ENCODE measurements around the gene TMEM132C. TPM values are rescaled to one million over a fixed set of nuclear protein-coding genes. Genes with fewer than 3 reads are reported as not detected.

TMEM132C gene
- total and polyA plus RNA-seq, 2 of the 4 experiments (the other 2 are of a cell fraction): not detected

DNA sequence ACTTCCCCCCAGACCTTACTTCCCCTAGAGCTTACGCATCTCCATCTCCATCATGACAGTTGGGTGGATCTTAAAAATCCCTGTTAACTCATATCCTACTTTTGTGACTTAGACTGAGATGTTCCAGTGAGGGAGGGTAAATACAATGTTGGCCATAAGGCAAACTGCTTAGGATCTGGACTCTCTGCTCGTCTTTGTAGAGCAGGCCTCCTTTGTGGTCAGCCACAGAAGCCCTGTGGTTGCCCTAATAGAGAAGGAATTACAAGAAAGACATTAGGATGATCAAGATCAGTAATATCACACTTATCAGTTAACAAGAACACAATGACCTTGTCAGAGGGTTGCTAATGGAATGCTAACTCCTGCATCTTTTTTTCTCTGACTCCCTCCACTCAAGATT lies 52.0 kb downstream of the TMEM132C start:
- no peaks in the 10 kb centered on the region for H3K4me1 ChIP-seq (ENCODE audit: control insufficient read depth, insufficient read depth, low read length)
- in situ Hi-C loops (cut with MboI; ENCODE audit: low sequenced_read_pairs) (no loop called here), dilution Hi-C loops (cut with HindIII; ENCODE audit: low sequenced_read_pairs, unreplicated experiment) (no loop called here), intact Hi-C loops (cut with micrococcal nuclease) (no loop called here)
- H2AFZ ChIP-seq (replicated peaks; ENCODE audit: low read length, poor library complexity): no peak overlapping the region
- H3K23ac ChIP-seq (ENCODE audit: low read depth, low read length): no peak overlapping the region
- no peak overlapping the region for H3K56ac ChIP-seq (ENCODE audit: extremely low read depth, insufficient read depth, low read length)
- no peak overlapping the region for H2AK5ac ChIP-seq (ENCODE audit: low read depth, low read length)
- no peak overlapping the region for H3K4me3 ChIP-seq (ENCODE audit: insufficient read depth, low read depth, low read length)
- no peak overlapping the region for H2BK5ac ChIP-seq (ENCODE audit: low read depth, low read length, poor library complexity, severe bottlenecking)
- no peak overlapping the region for H3K4ac ChIP-seq (ENCODE audit: low read depth, low read length)
- DNase-seq (no peak), ATAC-seq (ENCODE audit: low read depth) (no peak)
- H4K91ac ChIP-seq (ENCODE audit: insufficient read depth, low read depth, low read length): no peak overlapping the region
- H3K9me3 ChIP-seq (ENCODE audit: control insufficient read depth, insufficient read depth, low read length): peaks cover 26% of the 10 kb centered on the region
- POLR2A ChIA-PET (ENCODE audit: unreplicated experiment): no interaction called here
- H3K9ac ChIP-seq (ENCODE audit: low read depth, low read length): no peak overlapping the region
- H3K36me3 ChIP-seq (ENCODE audit: control insufficient read depth, insufficient read depth, low read length): no peaks in the 10 kb centered on the region
- H3K79me1 ChIP-seq (ENCODE audit: low read depth in 1 of 2, low read length in 2 of 2): no peaks in the 10 kb centered on the region
- TF ChIP-seq ELK1 (IDR thresholded peaks at IDR 0.05; ENCODE audit: borderline replicate concordance, low read depth, low read length): no peak
- TF ChIP-seq RAD21 (IDR thresholded peaks at IDR 0.05; ENCODE audit: low read length): no peak
- no peak for TF ChIP-seq RFX5 (IDR thresholded peaks at IDR 0.05; ENCODE audit: low read depth, low read length)
- no peak for TF ChIP-seq MAZ (IDR thresholded peaks at IDR 0.05; ENCODE audit: borderline replicate concordance, low read depth, low read length)
- TF ChIP-seq, protein P1, sequence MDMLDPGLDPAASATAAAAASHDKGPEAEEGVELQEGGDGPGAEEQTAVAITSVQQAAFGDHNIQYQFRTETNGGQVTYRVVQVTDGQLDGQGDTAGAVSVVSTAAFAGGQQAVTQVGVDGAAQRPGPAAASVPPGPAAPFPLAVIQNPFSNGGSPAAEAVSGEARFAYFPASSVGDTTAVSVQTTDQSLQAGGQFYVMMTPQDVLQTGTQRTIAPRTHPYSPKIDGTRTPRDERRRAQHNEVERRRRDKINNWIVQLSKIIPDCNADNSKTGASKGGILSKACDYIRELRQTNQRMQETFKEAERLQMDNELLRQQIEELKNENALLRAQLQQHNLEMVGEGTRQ (IDR thresholded peaks at IDR 0.05; ENCODE audit: low read depth, low read length): no peak
- no peak for TF ChIP-seq MXI1 (IDR thresholded peaks at IDR 0.05; ENCODE audit: borderline replicate concordance, low read depth, low read length)
- no peak for TF ChIP-seq POLR2A (IDR thresholded peaks at IDR 0.05; ENCODE audit: low read depth, low read length)
- TF ChIP-seq SMC3 (IDR thresholded peaks at IDR 0.05; ENCODE audit: low read depth, low read length): no peak
- TF ChIP-seq BHLHE40 (IDR thresholded peaks at IDR 0.05; ENCODE audit: low read depth, low read length): no peak
- TF ChIP-seq NFE2L2 (IDR thresholded peaks at IDR 0.05; ENCODE audit: low read depth, low read length): no peak
- no peak for TF ChIP-seq CEBPB (IDR thresholded peaks at IDR 0.05; ENCODE audit: low read depth, low read length)
- no peak for TF ChIP-seq CHD1 (IDR thresholded peaks at IDR 0.05; ENCODE audit: low read depth, low read length)
- no peak for TF ChIP-seq FOS (IDR thresholded peaks at IDR 0.05; ENCODE audit: low read depth, low read length)
- no peak for TF ChIP-seq MAFK (IDR thresholded peaks at IDR 0.05; ENCODE audit: low read depth, low read length)
- TF ChIP-seq, protein P2, sequence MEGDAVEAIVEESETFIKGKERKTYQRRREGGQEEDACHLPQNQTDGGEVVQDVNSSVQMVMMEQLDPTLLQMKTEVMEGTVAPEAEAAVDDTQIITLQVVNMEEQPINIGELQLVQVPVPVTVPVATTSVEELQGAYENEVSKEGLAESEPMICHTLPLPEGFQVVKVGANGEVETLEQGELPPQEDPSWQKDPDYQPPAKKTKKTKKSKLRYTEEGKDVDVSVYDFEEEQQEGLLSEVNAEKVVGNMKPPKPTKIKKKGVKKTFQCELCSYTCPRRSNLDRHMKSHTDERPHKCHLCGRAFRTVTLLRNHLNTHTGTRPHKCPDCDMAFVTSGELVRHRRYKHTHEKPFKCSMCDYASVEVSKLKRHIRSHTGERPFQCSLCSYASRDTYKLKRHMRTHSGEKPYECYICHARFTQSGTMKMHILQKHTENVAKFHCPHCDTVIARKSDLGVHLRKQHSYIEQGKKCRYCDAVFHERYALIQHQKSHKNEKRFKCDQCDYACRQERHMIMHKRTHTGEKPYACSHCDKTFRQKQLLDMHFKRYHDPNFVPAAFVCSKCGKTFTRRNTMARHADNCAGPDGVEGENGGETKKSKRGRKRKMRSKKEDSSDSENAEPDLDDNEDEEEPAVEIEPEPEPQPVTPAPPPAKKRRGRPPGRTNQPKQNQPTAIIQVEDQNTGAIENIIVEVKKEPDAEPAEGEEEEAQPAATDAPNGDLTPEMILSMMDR (conservative IDR thresholded peaks at IDR 0.05; ENCODE audit: low read depth, low read length): no peak
- TF ChIP-seq RCOR1 (IDR thresholded peaks at IDR 0.05; ENCODE audit: insufficient replicate concordance, low read length): no peak
- BruUV-seq (replicated peaks): no TSS peak
- H3K9me1 ChIP-seq (ENCODE audit: insufficient read depth, low read length): no peaks in the 10 kb centered on the region
- H3K18ac ChIP-seq (ENCODE audit: low read depth, low read length): no peak overlapping the region
- no peak overlapping the region for H2BK15ac ChIP-seq (ENCODE audit: low read depth, low read length)
- H3K14ac ChIP-seq (replicated peaks; ENCODE audit: low read depth, low read length): no peak overlapping the region
- H2BK120ac ChIP-seq (ENCODE audit: low read depth, low read length): no peak overlapping the region
- H4K8ac ChIP-seq (ENCODE audit: low read depth in 2 of 2, low read length in 2 of 2): no peak overlapping the region
- H3K27ac ChIP-seq (ENCODE audit: insufficient read depth, low read length): no peak overlapping the region
- CTCF ChIA-PET: no interaction called here
- no peak overlapping the region for H4K5ac ChIP-seq (ENCODE audit: low read depth, low read length)
- no CpG with 5 or more reads among the region's 2 CpGs for WGBS, 2 experiments (ENCODE audit: extremely low coverage in 2 of 2, insufficient read length in 1 of 2)
- no peak overlapping the region for H2BK20ac ChIP-seq (ENCODE audit: low read depth, low read length)
- H3K4me2 ChIP-seq (ENCODE audit: low read depth, low read length): no peak overlapping the region
- H2AK9ac ChIP-seq (replicated peaks; ENCODE audit: low read depth, low read length, poor library complexity): no peak overlapping the region
- no peaks in the 10 kb centered on the region for H3K27me3 ChIP-seq (ENCODE audit: control insufficient read depth, insufficient read depth, low read length)
- no peaks in the 10 kb centered on the region for H4K20me1 ChIP-seq (ENCODE audit: insufficient read depth, low read length)

All from IMR-90 (cell line).